ENCODE measurements around the gene EYA2. TPM values are rescaled to one million over a fixed set of nuclear protein-coding genes. Genes with fewer than 3 reads are reported as not detected.

Gene EYA2
- total RNA-seq, 1 experiment from 2014 or later = not detected

- POLR2A ChIA-PET (ENCODE audit: low non-redundant PET) = no interaction called here
- CTCF ChIA-PET = no interaction called here
- BruUV-seq (replicated peaks) = no TSS peak
- Histone ChIP-seq H3K27ac (ENCODE audit: low read depth, low read length, poor library complexity, severe bottlenecking) (no peak overlapping the region), H3K4me3 (ENCODE audit: low read depth, low read length, poor library complexity, severe bottlenecking) (no peak overlapping the region), H3K36me3 (ENCODE audit: insufficient read depth, low read length, poor library complexity, severe bottlenecking) (no peaks in the 10 kb centered on the region), H3K27me3 (replicated peaks; ENCODE audit: insufficient read depth, low read depth, low read length, poor library complexity) (peaks cover 54% of the 10 kb centered on the region), H3K9me3 (ENCODE audit: low read depth, low read length, poor library complexity, severe bottlenecking) (no peaks in the 10 kb centered on the region), H3K4me1 (ENCODE audit: insufficient read depth, low read length, poor library complexity, severe bottlenecking) (no peaks in the 10 kb centered on the region)
- no peak for DNase-seq (ENCODE audit: low spot score)
- no peak for TF ChIP-seq EZH2 (IDR thresholded peaks at IDR 0.05; ENCODE audit: borderline replicate concordance, low read depth, low read length, poor library complexity, severe bottlenecking)
- TF ChIP-seq CTCF (conservative IDR thresholded peaks at IDR 0.05; ENCODE audit: low read depth, low read length) = no peak
- intact Hi-C loops (cut with micrococcal nuclease; ENCODE audit: unreplicated experiment) = no loop called here
Measured at GRCh38 chr20:47024461-47024937, 129.9 kb downstream of the EYA2 start.

- no peaks in the 10 kb centered on the region for H3K4me1 ChIP-seq (ENCODE audit: insufficient read depth, low read length, poor library complexity, severe bottlenecking)
- H3K4me3 ChIP-seq (ENCODE audit: low read depth, low read length, poor library complexity, severe bottlenecking) = no peak overlapping the region
- BruUV-seq (replicated peaks) = no TSS peak
- no peak for DNase-seq (ENCODE audit: low spot score)
- no peaks in the 10 kb centered on the region for H3K9me3 ChIP-seq (ENCODE audit: low read depth, low read length, poor library complexity, severe bottlenecking)
- ChIA-PET CTCF (no interaction called here), POLR2A (ENCODE audit: low non-redundant PET) (no interaction called here)
- peaks cover 42% of the 10 kb centered on the region for H3K27me3 ChIP-seq (replicated peaks; ENCODE audit: insufficient read depth, low read depth, low read length, poor library complexity)
- H3K27ac ChIP-seq (ENCODE audit: low read depth, low read length, poor library complexity, severe bottlenecking) = no peak overlapping the region
- H3K36me3 ChIP-seq (ENCODE audit: insufficient read depth, low read length, poor library complexity, severe bottlenecking) = no peaks in the 10 kb centered on the region
- intact Hi-C loops (cut with micrococcal nuclease; ENCODE audit: unreplicated experiment) = no loop called here
- no peak for TF ChIP-seq CTCF (conservative IDR thresholded peaks at IDR 0.05; ENCODE audit: low read depth, low read length)
- no peak for TF ChIP-seq EZH2 (IDR thresholded peaks at IDR 0.05; ENCODE audit: borderline replicate concordance, low read depth, low read length, poor library complexity, severe bottlenecking)
Measured at GRCh38 chr20:47027042-47027441, 132.4 kb downstream of the EYA2 start.

- POLR2A ChIA-PET (ENCODE audit: low non-redundant PET) = no interaction called here
- H3K4me3 ChIP-seq (ENCODE audit: low read depth, low read length, poor library complexity, severe bottlenecking) = no peak overlapping the region
- H3K9me3 ChIP-seq (ENCODE audit: low read depth, low read length, poor library complexity, severe bottlenecking) = no peaks in the 10 kb centered on the region
- CTCF ChIA-PET = no interaction called here
- no peak overlapping the region for H3K27ac ChIP-seq (ENCODE audit: low read depth, low read length, poor library complexity, severe bottlenecking)
- no peak for DNase-seq (ENCODE audit: low spot score)
- no peaks in the 10 kb centered on the region for H3K36me3 ChIP-seq (ENCODE audit: insufficient read depth, low read length, poor library complexity, severe bottlenecking)
- H3K4me1 ChIP-seq (ENCODE audit: insufficient read depth, low read length, poor library complexity, severe bottlenecking) = no peaks in the 10 kb centered on the region
- intact Hi-C loops (cut with micrococcal nuclease; ENCODE audit: unreplicated experiment) = no loop called here
- TF ChIP-seq CTCF (conservative IDR thresholded peaks at IDR 0.05; ENCODE audit: low read depth, low read length) (no peak), EZH2 (IDR thresholded peaks at IDR 0.05; ENCODE audit: borderline replicate concordance, low read depth, low read length, poor library complexity, severe bottlenecking) (no peak)
- peaks cover 41% of the 10 kb centered on the region for H3K27me3 ChIP-seq (replicated peaks; ENCODE audit: insufficient read depth, low read depth, low read length, poor library complexity)
- no TSS peak for BruUV-seq (replicated peaks)
Measured at GRCh38 chr20:47027456-47027855, 132.8 kb downstream of the EYA2 start.

Data from A673 (cell line).